Measurements from ENCODE around the gene PHB1. TPM values are rescaled to one million over a fixed set of nuclear protein-coding genes. Genes with fewer than 3 reads are reported as not detected.

PHB1 gene
- total and polyA plus RNA-seq, 2 experiments from 2014 or later: 194 to 211 TPM

DNA sequence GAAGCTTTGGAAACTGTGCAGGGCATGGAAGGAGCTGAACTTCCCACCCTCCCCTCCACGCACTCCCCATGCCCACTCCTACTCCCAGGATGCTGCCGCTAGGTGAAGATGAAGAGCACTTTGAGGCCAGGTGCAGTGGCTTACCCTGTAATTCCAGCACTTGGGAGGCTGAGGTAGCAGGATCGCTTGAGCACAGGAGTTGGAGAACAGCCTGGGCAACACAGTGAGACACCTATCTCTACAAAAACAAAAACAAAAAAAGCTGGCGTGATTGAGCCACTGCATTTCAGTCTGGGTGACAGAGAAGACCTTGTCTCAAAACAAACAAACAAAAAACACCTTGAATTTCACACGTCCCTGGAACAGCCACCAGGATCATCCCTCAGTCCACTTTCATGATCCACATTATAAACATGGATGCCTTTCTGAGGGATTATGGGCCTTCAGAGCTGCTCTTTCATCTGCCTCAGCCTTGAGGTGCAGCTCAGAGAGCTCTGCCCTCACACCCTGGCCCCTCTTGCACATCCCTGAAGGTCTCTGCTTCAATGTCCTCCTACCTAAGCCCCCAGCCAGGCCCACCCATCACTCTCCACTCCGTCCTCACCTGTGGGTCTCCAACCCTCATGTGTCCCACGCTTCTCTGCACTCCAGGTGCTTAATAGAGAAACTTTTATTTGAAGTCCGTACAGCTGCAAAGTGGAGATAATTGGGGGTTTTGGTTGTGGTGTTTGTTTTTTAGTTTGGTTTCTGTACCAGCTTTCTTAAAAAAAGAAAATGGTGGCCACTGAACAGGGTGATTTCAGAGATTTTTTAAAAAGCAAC is 25.8 kb downstream of the PHB1 start (continued):
- TF ChIP-seq CTCF (conservative IDR thresholded peaks at IDR 0.05; ENCODE audit: low read depth in 2 of 2): no peak
- no peak for TF ChIP-seq STAT1 (IDR thresholded peaks at IDR 0.05; ENCODE audit: unreplicated experiment)
- TF ChIP-seq POLR2AphosphoS5 (IDR thresholded peaks at IDR 0.05; ENCODE audit: low read depth): no peak
- no peak for TF ChIP-seq ZNF114 (CRISPR knock-in tag; IDR thresholded peaks at IDR 0.05)
- TF ChIP-seq, protein P1, sequence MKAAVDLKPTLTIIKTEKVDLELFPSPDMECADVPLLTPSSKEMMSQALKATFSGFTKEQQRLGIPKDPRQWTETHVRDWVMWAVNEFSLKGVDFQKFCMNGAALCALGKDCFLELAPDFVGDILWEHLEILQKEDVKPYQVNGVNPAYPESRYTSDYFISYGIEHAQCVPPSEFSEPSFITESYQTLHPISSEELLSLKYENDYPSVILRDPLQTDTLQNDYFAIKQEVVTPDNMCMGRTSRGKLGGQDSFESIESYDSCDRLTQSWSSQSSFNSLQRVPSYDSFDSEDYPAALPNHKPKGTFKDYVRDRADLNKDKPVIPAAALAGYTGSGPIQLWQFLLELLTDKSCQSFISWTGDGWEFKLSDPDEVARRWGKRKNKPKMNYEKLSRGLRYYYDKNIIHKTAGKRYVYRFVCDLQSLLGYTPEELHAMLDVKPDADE (IDR thresholded peaks at IDR 0.05): no peak
- no peak for TF ChIP-seq CREB1 (CRISPR knock-in tag; IDR thresholded peaks at IDR 0.05; ENCODE audit: low read depth)

DNA sequence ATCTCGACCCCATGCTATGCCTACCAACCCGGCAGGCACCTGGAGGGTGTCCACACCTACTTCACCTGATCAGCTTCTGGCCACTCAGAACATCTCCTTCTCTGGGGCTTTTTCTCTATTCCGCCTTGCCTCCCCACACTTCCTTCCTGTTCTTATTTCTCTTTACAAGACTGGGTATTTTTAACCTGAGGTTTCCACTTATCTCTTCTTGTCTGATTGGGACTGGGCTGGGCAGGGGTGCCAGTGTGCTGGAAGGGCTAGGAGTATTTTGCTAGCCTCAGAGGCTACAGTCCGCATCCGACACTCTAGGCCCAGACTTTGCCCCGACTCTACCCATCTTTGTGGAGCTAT is 26.4 kb downstream of the PHB1 start:
- Mint-ChIP-seq H3K36me3 (ENCODE audit: low read depth) (no peaks in the 10 kb centered on the region), H3K27ac (no peak overlapping the region), H3K4me1 (peaks cover 2% of the 10 kb centered on the region; the same call in 2 of the 3 replicates), H3K4me3 (no peak overlapping the region), H3K9me3 (no peaks in the 10 kb centered on the region), H3K27me3 (ENCODE audit: insufficient read depth, low read depth, poor library complexity) (peaks cover 12% of the 10 kb centered on the region)
- ATAC-seq: no peak
- Histone ChIP-seq H3K9me2 (ENCODE audit: insufficient read depth) (no peaks in the 10 kb centered on the region), H3K4me1 (ENCODE audit: insufficient read depth) (no peaks in the 10 kb centered on the region), H3K27me3 (ENCODE audit: insufficient read depth) (no peaks in the 10 kb centered on the region), H3K4me3 (no peak overlapping the region), H3K27ac (ENCODE audit: low read depth) (no peak overlapping the region), H4K20me1 (replicated peaks; ENCODE audit: insufficient read depth) (no peaks in the 10 kb centered on the region), H3K4me2 (no peak overlapping the region), H3K36me3 (ENCODE audit: insufficient read depth) (no peaks in the 10 kb centered on the region), H3F3A (replicated peaks; ENCODE audit: low read depth) (no peaks in the 10 kb centered on the region), H3K79me2 (replicated peaks; ENCODE audit: insufficient read depth) (no peaks in the 10 kb centered on the region), H2AFZ (no peak overlapping the region)
- no peak for DNase-seq (ENCODE audit: low spot score)
- no peak for TF ChIP-seq EZH2 (IDR thresholded peaks at IDR 0.05; ENCODE audit: low read depth, unreplicated experiment)
- no peak for TF ChIP-seq JUNB (IDR thresholded peaks at IDR 0.05; ENCODE audit: unreplicated experiment)
- TF ChIP-seq, protein P1 (IDR thresholded peaks at IDR 0.05): no peak
- TF ChIP-seq NANOG (IDR thresholded peaks at IDR 0.05; ENCODE audit: borderline replicate concordance): no peak
- no peak for TF ChIP-seq EZH2phosphoT487 (IDR thresholded peaks at IDR 0.05; ENCODE audit: unreplicated experiment)
- TF ChIP-seq, protein P2, sequence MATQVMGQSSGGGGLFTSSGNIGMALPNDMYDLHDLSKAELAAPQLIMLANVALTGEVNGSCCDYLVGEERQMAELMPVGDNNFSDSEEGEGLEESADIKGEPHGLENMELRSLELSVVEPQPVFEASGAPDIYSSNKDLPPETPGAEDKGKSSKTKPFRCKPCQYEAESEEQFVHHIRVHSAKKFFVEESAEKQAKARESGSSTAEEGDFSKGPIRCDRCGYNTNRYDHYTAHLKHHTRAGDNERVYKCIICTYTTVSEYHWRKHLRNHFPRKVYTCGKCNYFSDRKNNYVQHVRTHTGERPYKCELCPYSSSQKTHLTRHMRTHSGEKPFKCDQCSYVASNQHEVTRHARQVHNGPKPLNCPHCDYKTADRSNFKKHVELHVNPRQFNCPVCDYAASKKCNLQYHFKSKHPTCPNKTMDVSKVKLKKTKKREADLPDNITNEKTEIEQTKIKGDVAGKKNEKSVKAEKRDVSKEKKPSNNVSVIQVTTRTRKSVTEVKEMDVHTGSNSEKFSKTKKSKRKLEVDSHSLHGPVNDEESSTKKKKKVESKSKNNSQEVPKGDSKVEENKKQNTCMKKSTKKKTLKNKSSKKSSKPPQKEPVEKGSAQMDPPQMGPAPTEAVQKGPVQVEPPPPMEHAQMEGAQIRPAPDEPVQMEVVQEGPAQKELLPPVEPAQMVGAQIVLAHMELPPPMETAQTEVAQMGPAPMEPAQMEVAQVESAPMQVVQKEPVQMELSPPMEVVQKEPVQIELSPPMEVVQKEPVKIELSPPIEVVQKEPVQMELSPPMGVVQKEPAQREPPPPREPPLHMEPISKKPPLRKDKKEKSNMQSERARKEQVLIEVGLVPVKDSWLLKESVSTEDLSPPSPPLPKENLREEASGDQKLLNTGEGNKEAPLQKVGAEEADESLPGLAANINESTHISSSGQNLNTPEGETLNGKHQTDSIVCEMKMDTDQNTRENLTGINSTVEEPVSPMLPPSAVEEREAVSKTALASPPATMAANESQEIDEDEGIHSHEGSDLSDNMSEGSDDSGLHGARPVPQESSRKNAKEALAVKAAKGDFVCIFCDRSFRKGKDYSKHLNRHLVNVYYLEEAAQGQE (IDR thresholded peaks at IDR 0.05; ENCODE audit: unreplicated experiment): no peak
- TF ChIP-seq STAT1 (IDR thresholded peaks at IDR 0.05; ENCODE audit: unreplicated experiment): no peak
- no peak for TF ChIP-seq ZNF331 (CRISPR knock-in tag; IDR thresholded peaks at IDR 0.05; ENCODE audit: low read depth)
- no peak for TF ChIP-seq POLR2AphosphoS5 (IDR thresholded peaks at IDR 0.05; ENCODE audit: low read depth)
- TF ChIP-seq CTCF (conservative IDR thresholded peaks at IDR 0.05; ENCODE audit: low read depth in 2 of 2): no peak
- no peak for TF ChIP-seq ZNF114 (CRISPR knock-in tag; IDR thresholded peaks at IDR 0.05)

Data from GM23338 (cell line).